ENCODE measurements around the gene RABGAP1L. TPM values are rescaled to one million over a fixed set of nuclear protein-coding genes. Genes with fewer than 3 reads are reported as not detected.
"Not testable (repeated sequence)": the region's sequence is repeated elsewhere in the genome, so short reads cannot be mapped to it uniquely, and the experiment has no call there.

Gene RABGAP1L
- total RNA-seq, 1 donor from 2014 or later, result 17.0 TPM

- DNase-seq (ENCODE audit: low spot score), result no peak
- peak; percentile 72 for ATAC-seq
Observed at GRCh38 chr1:174358344-174358743, 199.0 kb downstream of the RABGAP1L start.

- ATAC-seq (no peak), DNase-seq (ENCODE audit: low spot score) (no peak)
Observed at GRCh38 chr1:174358786-174359453, 199.6 kb downstream of the RABGAP1L start.

- ATAC-seq, result peak; percentile 48
- DNase-seq (ENCODE audit: low spot score), result no peak
Observed at GRCh38 chr1:174359454-174359805, 200.1 kb downstream of the RABGAP1L start.

- DNase-seq (ENCODE audit: low spot score) (no peak), ATAC-seq (no peak)
Observed at GRCh38 chr1:174364996-174365736, 205.8 kb downstream of the RABGAP1L start.

GRCh38 chr1:174366946-174367345, 207.6 kb downstream of the RABGAP1L start:
- ATAC-seq, result no peak
- DNase-seq (ENCODE audit: low spot score), result no peak

- DNase-seq (ENCODE audit: low spot score) (no peak), ATAC-seq (no peak)
Observed at GRCh38 chr1:174367892-174368291, 208.6 kb downstream of the RABGAP1L start.

GRCh38 chr1:174376030-174376429, 216.7 kb downstream of the RABGAP1L start:
- no peak for ATAC-seq

GRCh38 chr1:174391716-174392115, 232.4 kb downstream of the RABGAP1L start:
- DNase-seq (ENCODE audit: low spot score), result no peak
- no peak for ATAC-seq

More at GRCh38 chr1:174376030-174376429, 216.7 kb downstream of the RABGAP1L start:
- DNase-seq (ENCODE audit: low spot score), result no peak

GRCh38 chr1:174393885-174394284, 234.6 kb downstream of the RABGAP1L start:
- DNase-seq (ENCODE audit: low spot score) (no peak), ATAC-seq (no peak)

GRCh38 chr1:174397261-174397660, 237.9 kb downstream of the RABGAP1L start:
- ATAC-seq, result no peak
- no peak for DNase-seq (ENCODE audit: low spot score)

- ATAC-seq (no peak), DNase-seq (ENCODE audit: low spot score) (no peak)
Observed at GRCh38 chr1:174398246-174398645, 238.9 kb downstream of the RABGAP1L start.

- ATAC-seq (no peak), DNase-seq (ENCODE audit: low spot score) (no peak)
Observed at GRCh38 chr1:174399211-174399610, 239.9 kb downstream of the RABGAP1L start.

GRCh38 chr1:174401075-174401474, 241.8 kb downstream of the RABGAP1L start:
- DNase-seq (ENCODE audit: low spot score) (no peak), ATAC-seq (no peak)

- ATAC-seq, result no peak
Observed at GRCh38 chr1:174405219-174405618, 245.9 kb downstream of the RABGAP1L start.

GRCh38 chr1:174406421-174406820, 247.1 kb downstream of the RABGAP1L start:
- DNase-seq (ENCODE audit: low spot score) (no peak), ATAC-seq (no peak)

More at GRCh38 chr1:174405219-174405618, 245.9 kb downstream of the RABGAP1L start:
- DNase-seq (ENCODE audit: low spot score), result no peak

- DNase-seq (ENCODE audit: low spot score), result no peak
- no peak for ATAC-seq
Observed at GRCh38 chr1:174407665-174408064, 248.3 kb downstream of the RABGAP1L start.

GRCh38 chr1:174408146-174408545, 248.8 kb downstream of the RABGAP1L start:
- ATAC-seq (no peak), DNase-seq (ENCODE audit: low spot score) (no peak)

- ATAC-seq; DNase-seq (ENCODE audit: low spot score): not testable (repeated sequence)
Observed at GRCh38 chr1:174409801-174410200, 250.5 kb downstream of the RABGAP1L start.

- DNase-seq (ENCODE audit: low spot score) (peak; percentile 47), ATAC-seq (peak; percentile 97)
Observed at GRCh38 chr1:174413632-174414031, 254.3 kb downstream of the RABGAP1L start.

GRCh38 chr1:174414203-174414602, 254.9 kb downstream of the RABGAP1L start:
- ATAC-seq (peak; percentile 58), DNase-seq (ENCODE audit: low spot score) (no peak)

- DNase-seq (ENCODE audit: low spot score) (no peak), ATAC-seq (no peak)
Observed at GRCh38 chr1:174415506-174415905, 256.2 kb downstream of the RABGAP1L start.

- no peak for DNase-seq (ENCODE audit: low spot score)
- no peak for ATAC-seq
Observed at GRCh38 chr1:174417921-174418320, 258.6 kb downstream of the RABGAP1L start.
